NCI-H510A (cell line): Measurements from ENCODE around the gene TMEM191C.
"Not testable (repeated sequence)": the region's sequence is repeated elsewhere in the genome, so short reads cannot be mapped to it uniquely, and the experiment has no call there.

Source experiments
- DNase-seq: peaks from one replicate; lab custom pipeline; 2025; lab: John Stamatoyannopoulos, UW

The TMEM191C gene

DNA sequence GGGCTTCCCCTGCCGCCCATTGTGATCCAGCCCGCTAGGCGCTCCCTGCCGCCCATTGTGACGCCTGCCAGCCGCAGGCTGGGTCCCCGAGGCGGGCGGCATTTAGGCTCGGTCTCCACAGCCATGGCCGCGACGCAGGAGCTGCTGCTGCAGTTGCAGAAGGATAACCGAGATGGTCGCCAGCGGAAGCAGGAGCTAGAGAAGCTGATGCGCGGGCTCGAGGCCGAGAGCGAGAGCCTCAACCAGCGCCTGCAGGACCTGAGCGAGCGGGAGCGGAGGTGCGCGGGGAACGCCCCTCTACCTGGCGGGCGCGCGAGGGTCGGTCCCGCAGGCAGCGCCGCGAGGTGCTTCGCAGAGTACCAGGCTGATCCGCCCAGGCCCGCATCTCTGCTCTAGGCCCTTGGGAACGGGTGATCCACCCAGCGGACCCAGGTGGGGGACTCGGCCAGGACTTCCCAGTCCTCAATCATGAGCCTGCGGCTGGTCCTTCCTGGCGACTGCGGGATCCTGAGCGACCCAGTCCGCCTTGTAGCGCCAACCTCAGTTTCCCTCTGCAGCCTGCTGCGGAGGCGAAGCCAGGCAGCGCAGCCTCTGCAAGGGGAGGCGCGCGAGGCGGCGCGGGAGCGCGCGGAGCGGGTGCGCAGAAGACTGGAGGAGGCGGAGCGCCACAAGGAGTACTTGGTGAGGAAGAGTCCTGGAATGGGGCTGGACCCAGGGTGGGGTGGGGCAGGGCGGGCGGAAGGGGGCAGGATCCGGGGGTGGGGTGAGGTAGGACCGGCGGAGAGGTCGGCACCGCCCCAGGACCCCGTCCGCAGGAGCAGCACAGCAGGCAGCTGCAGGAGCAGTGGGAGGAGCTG, at the start of gene TMEM191C:
Gene TMEM191C (plus strand): TSS at position 51 of the 857 bp plus-strand sequence. CDS start 73 bp downstream, at position 124.
- not testable (repeated sequence) for DNase-seq

DNA sequence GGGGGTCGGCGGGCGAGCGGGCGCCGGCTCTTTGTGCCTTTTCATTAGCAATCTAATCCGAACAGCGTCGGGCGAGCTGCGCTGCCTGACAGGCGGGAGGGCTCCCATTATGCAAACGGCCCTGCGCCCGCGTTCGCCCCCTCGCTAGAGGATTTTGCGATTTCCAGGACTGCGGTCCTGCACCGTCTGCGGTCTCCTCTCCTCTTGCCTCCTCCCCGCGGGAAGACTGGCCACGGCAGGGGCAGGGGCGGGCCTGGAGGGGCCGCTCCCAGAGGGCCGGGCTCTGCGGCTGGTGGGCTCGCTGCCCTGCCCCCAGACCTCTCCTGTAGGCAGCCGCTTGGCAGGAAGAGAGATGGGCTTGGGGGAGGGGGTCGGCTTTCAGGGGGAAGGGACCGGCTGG, 49.3 kb upstream of the TMEM191C start:
- not testable (repeated sequence) for DNase-seq

DNA sequence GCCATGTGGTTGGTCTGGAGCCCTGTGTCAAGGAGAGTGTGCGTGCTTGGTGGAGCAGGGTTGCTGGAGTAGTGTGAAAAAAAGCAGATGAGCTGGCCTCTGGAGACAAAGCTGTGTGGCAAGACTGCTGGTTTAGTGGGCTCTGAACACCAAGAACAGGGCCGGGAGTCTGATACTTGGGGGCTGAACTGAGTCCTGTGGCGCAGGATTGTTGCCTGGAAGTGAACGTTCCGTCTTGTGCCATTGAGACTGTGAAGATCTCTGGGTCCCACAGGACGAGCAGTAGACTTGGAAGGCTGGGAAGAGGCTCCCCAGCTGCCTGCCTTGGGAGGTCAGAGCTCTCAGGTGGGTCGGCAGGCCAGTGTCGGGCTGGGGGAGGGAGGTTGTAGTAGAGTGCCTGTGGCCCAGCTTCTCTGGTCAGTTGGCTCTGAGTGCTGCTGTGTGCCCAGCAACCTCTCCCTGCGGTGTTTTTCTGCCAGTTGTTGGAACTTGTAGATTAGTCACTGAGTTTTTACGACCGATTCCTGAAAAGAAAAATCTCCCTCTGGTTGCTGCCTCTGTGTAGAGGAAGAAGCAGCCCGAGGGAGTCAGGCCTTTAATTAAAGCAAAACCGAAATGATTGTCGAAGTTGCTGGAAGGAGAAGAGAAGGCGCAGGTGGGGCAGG, 48.1 kb upstream of the TMEM191C start:
- DNase-seq, result not testable (repeated sequence)

DNA sequence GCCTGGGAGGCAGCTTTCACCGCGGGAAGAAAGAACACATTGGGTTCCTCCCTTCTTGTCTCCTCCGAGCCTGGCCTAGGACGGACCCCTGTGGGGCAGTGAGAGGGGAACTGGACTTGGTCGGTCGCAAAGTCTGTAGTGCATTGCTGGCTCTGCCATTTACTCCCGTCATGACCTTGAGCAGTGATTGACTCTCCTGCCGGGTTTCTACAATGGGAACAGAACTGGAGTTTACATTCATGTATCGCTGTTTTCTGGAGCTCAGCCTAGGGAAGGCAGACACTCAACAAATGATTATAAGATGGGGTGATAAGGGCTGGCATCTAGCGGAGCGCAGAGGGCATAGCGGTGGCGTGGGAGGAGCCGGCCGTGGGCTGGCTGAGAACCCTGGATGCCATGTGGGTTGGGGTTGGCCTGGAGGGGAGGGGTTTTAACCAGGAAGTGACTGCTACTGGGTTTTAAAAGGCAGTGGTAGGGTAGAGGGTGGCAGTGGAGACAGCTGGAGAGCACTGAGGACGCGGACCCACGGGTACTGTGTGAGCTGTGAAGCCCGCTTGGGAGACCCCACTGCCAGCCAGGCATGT, 46.9 kb upstream of the TMEM191C start:
- not testable (repeated sequence) for DNase-seq

DNA sequence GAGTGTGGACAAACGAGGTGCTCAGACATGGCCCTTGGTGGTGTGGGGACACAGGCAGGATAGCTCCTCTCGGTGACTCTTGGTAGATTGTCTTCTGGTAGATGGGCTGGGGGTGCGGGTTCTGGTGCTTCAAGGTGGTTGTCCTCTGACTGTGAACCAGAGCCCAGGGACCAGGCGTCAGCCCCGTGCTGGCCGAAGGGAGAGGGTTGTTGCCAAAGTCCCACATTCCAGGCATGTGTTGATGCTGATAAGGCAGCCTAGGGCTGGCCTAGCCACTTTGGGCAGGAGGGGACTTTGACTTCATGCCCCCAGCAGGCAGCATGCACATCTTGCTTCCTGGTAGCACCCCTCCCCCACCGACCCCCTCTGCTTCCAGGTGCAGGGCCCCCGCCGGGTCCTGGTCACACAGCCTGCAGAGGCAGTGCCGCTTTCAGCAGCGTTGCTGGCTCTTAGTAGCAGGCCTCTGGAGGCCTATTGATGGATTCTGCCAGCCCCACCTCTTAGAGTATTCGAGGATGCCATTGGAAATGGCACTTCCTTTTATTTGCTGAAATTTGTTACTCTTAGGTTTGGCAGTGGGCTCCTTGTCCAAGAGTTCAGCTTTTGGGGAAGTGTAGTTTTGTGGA, 43.0 kb upstream of the TMEM191C start:
- DNase-seq, result not testable (repeated sequence)

DNA sequence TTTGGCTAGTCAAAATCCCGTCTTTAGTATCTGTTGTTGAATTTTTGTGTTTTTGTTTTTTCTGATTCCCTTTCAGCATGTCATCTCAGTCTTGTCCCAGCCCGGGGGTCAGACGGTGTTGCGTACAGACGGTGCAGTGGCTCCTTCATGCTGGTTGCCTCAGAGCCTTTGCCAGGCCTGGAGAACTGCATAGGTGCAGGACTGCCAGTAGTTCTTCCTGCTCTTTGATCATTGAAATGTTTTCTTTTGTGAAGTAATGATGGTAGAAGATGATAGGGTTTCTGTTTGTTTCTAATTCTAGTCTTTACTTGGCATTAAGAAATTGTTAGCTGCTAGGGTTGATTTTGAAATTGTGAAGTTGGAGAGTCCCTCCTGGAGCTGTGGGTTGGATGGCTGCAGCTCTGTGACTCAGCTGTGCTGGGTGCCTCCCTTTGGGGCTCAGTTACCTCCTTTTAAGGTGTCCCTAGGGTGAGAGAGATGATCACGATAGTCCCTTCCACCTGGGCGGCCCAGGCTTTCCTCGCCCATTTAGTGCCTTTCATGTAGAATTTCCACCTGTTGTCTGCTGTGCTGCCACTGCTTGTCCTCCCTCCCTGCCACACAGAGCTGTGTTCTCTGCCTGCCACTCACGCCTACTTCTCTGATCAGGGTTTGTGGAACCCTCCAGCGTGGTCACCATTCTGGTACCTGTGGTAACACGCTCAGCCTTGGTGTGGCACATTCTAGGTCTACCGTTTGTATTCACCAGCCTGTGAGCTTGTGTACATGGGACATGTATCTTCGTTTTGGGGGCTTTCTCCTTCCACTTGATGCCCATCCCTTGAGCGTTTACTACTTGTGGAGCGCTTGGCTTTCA, 32.6 kb upstream of the TMEM191C start:
- not testable (repeated sequence) for DNase-seq

DNA sequence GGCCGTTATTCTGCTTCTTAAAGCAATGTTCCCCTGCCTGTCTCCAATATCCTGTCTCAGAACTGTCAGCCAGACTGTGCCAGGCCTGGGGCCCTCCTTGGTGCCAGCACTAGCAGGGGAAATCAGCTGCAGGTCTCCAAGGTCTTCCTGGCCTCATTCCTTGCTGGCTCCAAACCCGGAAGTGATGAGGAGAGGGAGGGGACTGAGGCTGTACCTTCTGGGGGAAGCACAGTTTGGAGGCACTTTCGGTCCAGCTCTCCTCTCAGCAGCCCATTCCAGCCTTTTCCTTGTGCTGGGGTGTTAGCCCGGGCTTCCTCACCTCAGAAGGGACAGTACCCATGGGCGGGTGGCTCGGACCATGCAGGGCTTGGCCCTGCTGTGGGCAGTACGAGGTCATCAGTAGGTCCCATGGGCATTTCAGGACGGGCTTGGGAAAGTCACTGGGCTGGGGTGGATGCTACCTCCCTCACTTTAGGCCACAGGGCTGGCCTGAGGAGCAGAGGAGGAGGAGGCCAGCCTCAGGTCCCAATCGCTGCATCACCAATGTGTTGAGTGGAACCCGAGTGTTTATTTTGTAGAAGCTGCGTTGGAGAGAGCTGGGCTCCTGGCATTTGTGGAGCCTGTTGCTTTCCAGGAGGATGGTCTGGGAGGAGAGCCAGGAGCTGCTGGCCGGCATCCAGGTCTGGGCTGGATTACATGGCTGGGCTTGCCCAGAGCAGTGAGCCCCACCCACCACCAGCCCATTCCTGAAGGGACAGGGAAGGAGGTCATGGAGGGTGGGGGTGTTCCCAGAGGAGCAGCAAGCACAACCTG, 31.0 kb upstream of the TMEM191C start:
- DNase-seq, result not testable (repeated sequence)

DNA sequence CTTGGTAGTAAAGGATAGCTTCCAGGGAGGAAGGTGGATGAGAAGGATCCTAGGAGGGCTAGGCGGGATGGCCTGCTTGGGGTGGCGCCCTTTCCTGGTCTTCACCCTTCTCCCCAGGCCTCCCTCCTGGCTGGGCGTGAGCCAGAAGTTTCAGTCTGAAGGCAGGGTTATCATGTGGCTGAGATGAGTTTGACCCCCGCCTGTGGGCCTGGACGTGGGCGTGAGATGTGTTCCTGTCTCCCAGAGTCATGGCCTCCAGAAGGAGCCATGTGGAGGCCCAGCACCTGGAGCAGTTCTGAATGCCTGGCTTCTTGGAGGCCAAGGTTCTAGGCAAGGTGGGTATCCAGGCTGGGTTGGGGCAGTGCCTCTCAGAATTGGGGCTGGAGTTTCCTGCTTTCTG, 29.2 kb upstream of the TMEM191C start:
- not testable (repeated sequence) for DNase-seq

DNA sequence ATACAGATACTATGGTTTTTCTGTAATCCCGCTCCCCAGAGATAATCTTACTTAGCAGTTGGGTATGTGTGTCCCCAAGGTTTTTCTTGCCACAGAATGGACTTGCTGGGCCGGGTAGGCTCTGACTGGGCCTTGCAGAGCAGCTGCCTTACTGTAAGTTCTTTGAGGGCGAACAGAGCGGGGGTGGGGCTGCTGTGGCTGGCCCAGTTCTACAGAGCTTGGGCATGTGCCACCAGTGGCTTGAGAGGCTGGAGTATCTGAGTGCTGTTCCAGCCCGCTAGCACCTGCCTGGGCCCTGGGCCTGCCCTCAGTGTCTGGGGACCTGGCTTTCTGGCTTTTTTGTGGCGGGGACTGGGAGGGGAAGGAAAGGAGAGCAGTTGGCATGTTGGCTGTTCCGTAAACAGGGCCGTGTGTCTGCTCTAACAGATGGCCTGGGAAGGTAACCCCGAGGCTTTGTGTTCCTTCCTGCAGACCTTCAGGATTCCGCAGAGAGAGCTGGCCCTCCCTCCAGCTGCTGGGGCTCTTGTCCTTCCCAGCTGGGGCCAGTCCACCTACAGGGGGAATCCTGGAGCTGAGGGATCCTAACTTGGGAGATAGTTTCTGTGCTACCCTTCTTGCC, 27.1 kb upstream of the TMEM191C start:
- DNase-seq, result not testable (repeated sequence)

DNA sequence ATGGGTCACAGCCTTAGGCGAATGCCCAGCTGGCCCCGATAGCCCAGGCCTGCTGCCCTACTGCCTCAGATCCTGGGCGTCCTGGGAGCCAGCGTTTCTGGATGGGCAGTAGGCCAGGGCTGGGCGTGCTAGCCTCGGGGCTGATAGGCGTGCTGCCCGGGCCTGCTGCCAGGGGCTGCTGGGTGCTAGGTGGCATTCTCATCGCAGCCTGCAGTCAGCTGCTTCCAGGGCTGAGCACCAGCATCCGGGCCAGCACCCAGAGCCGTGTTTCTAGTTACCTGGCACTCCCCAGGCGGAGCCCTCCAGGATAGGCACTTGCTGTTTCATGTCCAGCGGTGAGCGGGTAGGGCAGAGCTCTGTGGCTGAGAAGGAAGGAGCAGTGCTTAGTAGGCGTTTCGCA, 26.5 kb upstream of the TMEM191C start:
- not testable (repeated sequence) for DNase-seq

DNA sequence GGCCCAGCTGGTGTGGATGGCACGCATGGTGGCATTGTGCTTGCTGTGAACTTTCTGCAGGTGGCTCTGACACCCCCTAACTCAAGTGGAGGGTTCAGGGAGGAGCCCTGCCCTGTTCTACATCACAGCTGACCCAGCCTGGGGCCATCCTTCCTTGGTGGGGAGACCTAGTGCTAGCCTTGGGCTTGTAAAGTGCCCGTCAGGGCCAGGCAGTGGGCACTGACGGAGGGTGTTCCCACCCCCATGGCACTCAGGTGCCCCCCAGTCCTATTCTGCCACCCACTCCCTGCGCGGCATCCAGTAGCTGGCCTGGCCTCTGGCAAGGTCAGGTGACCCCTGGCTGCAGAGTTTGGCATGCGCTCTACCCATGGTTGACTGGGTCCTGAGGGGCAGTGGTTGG, 26.0 kb upstream of the TMEM191C start:
- DNase-seq, result not testable (repeated sequence)

DNA sequence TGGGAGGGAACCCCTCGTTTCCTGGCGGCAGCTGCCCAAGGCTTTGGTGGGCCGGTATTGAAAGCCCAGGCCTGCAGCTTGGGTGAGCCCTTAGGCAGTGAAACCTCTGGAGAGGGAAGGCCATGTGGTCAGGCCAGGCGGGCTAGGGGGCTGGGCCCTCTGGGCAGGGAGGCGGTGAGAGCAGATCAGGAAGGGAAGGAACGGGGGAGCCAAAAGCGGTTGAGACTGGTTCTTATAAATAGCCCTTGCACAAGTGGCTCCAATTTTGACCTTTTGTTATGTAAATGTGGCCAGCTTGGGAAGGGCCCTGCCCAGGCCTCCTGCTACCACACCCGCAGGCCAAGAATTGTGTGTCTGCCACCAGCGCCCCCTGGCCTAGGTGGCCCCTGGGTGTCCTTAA, 25.1 kb upstream of the TMEM191C start:
- not testable (repeated sequence) for DNase-seq

DNA sequence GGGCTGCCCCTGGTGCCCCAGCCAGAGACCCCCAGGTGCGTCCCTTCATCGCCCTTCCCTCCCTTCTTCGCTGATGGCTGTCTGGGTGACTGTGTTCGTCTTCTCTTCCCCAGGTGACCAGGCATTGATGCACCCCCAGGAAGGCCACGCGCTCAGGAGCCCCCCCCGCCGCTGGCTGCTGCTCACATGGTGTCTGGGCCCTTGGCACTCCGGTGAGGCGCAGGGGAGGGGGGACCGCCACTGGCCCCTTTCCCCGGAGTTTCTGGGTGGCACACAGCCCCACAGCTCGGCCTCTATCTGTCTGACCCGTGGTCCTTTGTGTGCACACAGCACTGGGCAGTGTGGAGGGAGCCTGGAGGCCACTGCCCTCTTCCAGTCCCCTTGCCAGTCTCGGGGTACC, 24.5 kb upstream of the TMEM191C start:
- not testable (repeated sequence) for DNase-seq

DNA sequence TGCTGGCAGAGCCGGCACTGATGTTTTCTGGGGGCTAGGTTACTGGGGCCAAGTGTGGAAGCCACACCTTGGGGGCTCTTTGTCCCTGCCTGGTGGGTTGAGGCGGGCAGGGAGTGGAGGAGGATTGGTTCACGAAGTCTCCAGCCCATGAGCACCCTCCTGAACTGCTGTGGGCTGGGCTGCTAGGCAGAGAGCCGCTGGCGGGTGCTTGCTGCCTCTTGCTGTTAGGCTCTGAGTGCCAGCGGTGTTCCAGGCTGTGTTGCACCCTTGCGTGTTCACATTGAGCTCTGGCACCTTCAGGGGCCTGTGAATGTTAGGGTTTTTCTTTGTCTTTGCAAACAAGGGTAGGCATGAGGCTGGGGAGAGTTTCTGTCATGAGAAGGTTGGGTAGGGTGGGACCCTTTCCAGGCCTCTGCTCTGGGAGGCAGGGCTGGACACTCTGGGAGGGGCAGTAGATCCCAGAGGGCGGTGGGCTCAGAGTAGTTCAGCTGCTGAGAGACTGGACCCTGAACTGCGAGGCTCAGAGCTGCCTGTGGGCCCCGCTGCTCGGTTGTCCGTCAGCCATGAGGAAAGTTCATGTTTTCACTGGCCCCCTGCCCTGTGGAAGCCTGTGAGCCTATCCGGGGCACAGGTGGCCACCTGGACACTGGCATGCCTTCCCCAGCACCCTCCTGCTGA, 24.0 kb upstream of the TMEM191C start:
- DNase-seq, result no peak

DNA sequence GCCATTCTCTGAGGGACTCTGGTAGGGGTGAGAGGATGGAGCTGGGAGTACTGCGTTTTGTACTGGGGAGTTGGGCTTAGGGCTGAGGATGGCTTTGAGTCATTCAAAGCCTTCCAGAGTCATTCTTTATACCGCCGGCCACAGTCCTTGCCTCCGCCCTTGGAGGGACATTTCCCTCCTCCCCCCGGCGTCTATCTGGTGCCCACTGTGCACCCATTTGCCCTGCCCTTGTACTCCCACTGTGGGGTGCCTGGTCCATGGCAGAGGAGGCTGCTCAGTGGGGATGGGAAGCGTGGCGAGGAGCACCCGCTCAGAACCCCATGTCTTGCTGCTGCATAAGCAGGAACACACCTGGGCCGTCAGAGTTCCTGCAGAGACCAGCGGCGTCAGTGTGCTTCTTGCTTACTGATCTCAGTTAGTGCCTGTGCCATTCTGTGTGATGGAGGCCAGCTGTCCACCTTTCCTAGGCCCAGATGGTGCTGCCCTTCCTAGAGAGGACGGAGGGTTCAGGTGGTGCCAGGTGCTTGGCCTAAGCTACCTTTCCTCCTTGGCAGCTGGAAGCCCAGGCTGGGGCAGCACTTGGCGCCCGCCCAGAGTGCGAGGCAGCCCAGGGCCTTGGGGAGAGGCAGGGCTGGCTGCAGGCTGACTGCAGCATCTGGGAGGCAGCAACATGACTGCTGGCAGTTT, 23.3 kb upstream of the TMEM191C start:
- DNase-seq, result no peak

DNA sequence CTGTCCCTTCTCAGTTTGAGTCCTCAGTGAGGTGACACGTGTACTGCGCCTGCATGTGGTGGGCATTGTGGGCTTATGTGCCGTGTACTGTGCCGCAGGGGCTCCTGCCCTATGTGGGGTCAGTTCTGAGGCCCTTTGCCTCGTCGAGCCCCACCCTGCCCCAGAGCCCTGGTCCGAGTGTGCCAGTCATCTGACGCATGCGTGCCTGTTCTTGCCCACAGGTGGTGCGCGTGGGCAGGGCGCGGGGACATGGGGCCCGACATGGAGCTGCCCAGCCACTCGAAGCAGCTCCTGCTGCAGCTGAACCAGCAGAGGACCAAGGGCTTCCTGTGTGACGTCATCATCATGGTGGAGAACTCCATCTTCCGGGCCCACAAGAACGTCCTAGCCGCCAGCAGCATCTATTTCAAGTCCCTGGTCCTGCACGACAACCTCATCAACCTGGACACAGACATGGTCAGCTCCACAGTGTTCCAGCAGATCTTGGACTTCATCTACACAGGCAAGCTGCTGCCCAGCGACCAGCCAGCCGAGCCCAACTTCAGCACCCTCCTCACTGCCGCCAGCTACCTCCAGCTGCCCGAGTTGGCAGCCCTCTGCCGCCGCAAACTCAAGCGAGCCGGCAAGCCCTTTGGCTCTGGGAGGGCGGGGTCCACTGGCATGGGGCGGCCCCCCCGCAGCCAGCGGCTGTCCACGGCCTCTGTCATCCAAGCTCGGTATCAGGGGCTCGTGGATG, 22.3 kb upstream of the TMEM191C start:
- DNase-seq, result no peak

DNA sequence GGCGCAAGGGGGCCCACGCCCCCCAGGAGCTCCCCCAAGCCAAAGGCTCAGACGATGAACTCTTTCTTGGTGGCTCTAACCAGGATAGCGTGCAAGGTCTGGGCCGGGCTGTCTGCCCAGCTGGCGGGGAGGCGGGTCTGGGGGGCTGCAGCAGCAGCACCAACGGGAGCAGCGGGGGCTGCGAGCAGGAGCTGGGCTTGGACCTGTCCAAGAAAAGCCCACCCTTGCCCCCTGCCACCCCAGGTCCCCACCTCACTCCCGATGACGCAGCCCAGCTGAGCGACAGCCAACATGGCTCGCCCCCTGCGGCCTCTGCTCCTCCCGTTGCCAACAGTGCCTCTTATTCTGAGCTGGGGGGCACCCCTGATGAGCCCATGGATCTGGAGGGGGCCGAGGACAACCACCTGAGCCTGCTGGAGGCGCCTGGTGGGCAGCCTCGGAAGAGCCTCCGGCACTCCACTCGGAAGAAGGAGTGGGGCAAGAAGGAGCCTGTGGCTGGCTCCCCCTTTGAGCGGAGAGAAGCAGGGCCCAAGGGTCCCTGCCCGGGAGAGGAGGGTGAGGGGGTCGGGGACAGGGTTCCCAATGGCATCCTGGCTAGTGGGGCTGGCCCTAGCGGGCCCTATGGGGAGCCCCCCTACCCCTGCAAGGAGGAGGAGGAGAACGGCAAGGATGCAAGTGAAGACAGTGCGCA, 21.6 kb upstream of the TMEM191C start:
- no peak for DNase-seq
